Cerebellar cortex (tissue), 1 donor: ENCODE measurements around the gene ALX4.

Experiments used
- DNase-seq: peaks from one replicate; pipeline ENCODE4 v3.0.0-alpha.2; 2015; ENCODE audit warnings: low spot score

The ALX4 gene

DNA sequence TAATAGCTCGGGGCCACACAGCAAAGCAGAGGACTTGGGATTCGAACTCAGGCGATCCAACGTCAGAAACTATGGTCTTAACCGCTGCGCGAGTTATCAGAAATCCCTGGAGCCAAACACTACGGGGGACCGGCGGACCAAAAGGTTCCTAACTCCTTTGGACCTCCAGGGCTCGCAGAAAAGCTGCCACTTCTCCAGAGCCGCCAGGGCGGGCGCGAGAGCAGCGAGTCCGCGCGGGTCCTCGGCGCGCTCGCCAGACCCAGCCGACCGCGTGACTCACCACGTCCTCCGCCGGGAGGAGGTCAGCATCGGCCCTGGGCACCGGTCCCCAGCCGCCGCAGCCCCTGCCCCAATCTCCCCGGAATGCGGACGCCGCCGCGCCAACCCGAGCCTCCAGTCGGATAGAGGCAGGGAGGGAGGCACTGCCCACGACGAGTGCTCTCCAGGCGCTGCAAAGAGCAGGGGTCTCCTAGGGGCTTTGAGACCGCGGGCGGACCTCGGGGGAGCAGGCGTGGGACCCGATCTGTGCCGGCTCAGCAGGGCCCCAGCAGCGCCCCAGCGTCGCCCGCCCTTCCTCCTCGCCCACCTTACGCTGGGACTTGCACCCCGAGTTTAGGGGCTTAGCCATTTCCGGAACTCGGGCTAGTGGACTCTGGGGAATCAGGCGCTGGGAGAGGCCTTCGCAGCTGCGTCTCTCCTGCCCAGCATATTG is 6.2 kb upstream of the ALX4 start:
- DNase-seq, result no peak

DNA sequence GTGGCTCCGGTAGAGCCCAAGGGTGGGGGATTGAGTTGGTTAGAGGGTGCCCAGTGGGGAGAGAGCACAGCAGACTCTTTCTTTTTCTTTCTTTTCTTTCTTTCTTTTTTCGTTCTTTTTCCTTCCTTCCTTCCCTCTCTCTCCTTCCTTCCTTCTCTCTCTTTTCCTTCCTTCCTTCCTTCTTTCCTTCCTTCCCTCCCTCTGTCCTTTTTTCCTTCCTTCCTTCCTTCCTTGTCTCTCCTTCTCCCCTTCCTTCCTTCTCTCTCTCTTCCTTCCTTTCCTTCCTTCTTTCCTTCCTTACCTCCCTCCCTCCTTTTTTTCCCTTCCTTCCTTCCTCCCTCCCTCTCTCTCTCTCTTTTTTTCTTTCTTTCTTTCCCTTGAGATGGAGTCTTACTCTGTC is 4.8 kb upstream of the ALX4 start:
- no peak for DNase-seq

- no peak for DNase-seq
Measured at GRCh38 chr11:44313761-44314489, 4.0 kb upstream of the ALX4 start.

DNA sequence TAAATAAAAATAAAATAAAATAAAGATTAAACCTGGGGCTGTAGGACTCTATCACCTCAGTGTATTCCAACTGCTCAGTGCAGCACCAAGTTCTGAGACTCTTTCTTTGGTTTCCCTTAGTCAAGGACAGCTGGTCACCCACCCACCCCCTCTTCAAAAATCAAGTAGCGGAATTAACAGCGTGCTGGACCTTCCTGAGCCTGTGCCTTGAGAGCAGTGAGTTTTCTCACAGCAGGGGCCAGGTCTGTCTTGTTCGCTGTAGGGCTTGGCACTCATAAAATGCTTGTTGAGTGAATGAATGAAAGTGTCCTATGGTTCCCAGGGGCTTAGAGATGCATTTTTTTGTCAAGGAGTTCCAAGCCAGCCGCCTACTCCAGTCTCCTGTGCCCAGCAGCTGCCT is 2.9 kb upstream of the ALX4 start:
- DNase-seq, result no peak

DNA sequence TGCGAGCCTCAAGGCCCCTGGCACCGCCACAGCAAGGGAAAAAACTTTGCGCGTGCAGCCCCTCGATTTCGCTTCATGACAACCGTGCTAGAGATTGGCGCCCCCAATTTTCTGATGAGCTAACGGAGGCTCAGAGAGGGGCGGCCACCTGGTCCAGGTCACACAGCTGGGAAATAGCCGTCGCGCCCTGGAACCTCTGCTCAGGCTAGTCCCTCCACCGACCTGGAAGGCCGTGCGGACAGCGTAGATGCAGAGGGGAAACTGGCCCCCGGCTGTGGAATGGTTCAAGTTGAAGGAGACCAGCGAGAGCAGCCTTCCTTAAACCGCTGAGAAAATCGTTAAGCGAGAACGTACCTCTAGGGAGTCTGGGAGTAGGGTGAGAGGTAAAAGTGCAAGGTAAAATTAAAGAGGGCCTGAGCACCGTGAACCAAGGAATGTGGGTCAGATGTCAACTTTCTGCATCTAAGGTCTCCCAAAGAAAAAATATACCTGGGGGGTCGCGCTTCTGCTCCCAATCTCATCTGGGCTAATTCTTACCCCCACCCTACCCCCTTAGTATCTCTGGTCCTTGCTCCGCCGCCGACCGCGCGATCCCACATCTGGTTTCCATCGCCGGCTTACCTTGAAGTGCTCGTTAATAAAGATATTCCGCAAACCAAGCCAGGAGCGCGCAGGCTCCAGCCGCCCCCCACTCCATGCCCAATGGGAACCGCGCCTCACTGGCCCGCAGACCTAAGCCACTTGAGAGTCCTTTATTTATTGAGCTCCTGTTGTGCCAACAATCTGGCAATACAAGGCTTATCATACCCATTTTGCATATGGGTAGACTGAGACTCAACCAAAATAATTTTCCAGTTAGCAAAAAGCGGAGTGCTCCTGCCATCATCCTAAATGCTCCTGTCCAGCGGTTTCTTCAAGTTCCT is 1.7 kb upstream of the ALX4 start:
- DNase-seq, result no peak

DNA sequence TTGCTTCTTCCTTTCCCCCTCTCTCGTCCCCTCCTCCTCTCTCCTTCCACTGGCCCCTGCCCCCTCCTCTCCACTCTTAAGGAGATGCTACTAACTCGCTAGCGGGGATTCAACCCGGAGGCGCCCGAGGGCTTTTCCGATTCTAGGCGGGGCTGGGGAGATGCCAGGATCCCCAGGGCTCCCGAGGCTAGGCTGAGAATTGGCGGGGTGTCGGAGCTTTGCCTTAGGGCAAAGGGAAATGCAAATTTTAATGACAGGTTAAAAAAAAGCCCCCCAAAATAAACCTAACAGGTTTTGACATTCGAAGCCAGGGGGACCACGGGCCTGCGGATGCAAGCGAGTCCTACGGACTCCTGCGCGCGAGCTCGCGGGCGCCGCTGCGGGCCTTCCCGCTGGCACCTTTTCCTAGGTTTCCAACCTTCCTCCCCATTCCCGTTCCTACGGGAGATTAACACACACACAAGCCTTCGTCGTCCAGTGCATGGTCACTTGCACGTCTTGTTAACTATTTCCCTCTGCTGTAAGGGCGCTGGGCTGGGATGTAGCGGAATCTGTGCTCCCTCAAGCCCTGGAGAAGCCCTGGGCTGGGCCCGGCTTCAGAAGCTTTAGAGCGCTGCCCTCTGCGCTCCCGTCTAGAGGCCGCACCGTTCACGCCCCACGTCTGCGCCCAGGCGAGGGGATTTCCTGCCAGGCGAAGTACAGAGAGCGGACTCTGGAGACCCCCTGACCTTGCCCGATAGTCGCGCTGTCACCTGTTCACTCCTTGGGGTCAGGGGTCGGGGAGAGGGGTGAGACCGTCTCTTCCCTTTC is 729 bp upstream of the ALX4 start:
- peak; percentile 47 for DNase-seq

- peak; percentile 66 for DNase-seq
Measured at GRCh38 chr11:44310206-44310462, 195 bp upstream of the ALX4 start.

DNA sequence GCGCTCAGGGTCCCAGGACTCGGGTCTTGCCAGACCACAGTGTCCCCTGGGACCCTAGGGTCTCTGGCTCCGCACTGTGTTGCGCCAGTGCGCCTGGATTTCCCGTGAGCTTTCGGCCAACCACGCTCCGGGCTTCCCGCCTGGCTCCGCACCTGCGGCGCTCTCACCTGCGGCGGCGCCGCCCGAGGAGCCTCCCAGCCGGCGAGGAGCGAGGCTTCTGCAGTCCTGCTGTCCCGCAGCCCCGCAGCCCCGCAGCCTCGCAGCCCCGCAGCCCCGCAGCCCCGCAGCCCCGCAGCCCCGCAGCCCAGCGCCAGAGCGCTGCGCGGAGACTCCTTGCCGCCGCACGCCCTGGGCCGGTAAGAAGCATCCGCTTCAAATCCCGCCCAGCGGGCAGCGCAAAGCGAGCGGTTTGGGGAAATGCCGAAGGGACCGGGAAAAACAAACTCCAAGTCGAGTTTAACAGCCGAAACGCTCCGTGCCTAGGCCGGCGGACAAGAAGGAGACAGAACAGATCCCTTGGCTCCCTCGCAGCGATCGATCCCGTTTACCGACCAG is 939 bp downstream of the ALX4 start:
- DNase-seq, result no peak

DNA sequence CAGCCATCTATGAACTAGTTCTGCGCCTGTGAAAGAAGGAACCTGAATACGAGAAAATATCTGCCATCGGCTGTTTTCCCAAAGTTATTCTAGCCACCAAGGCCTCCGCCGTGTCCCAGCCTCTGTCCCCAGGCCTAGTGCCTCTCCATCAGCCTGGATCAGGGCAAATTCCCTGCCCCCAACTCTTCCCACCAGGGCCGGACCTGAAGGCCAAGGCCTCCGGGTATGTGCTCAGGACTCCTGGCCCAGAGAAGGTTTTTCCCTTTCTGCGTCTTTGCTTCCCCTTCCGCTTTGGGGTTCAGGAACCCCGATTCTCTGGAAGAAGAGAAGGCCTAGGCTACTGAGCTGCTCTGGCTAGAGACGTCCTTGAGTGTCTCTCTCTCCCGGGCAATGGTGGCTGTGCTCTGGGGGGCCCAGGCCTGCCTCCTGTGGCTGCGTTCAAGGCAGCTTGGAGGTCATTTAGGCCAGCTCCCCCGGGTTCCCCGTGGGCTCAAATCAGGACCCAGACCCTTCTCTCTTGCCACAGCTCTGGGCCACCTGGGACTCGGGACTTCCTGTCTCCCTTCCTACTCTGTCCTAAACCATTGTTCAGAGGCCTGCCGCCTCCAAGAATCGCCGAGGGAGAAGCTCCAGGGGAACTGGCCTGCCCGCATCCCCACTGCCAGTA is 1.6 kb downstream of the ALX4 start:
- no peak for DNase-seq

- DNase-seq, result no peak
Measured at GRCh38 chr11:44307340-44308099, 2.4 kb downstream of the ALX4 start.

GRCh38 chr11:44306918-44307244 is 3.1 kb downstream of the ALX4 start:
- no peak for DNase-seq

GRCh38 chr11:44306052-44306917 is 3.7 kb downstream of the ALX4 start:
- DNase-seq, result no peak

DNA sequence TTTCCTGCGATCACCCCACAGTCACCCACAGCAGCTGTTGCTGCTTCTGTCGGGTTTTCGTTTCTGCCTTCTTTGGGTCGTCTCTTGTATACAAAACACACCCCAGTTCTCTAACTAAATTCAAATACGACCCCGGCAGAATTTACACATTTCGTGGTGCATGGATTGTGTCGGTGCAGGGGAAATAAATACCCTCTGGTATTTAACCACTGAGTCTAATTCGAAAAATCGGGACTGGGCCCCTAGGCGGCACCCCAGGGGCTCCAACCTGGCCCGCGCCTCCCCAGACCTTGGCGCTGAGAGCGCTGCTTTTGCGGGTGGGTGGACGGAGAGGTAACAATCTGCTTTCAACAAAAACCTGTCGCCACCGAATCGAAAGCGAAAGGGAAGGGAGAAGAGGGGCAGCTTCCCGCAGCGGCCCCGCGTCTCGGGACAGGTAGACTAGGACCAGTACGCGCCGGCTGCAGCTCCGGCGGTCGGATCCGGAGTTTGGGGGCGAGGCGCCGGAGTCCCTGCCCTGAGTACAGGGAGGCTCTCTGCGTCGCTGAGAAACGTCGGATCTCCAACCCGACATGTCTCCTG is 4.4 kb downstream of the ALX4 start:
- no peak for DNase-seq

DNA sequence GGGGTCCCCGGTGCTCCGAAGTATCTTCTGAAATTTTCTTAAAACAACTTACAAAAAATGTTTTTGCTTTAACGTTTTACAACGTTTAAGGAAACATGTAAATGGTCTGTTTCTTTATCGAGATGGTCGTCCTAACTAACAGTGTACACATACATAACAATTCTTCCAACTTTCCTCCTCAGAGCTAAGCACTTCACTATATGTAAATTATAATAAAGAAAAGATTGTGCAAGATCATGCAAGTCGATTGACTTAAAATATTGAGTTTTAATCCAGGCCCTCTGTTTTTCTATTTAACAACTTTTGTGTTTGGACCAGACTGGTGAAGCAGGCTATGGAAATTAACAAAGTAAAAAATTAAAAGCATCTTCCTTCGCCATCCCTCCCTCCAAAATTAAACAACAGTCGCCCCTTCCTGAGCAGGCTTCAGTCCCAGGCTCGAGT is 4.9 kb downstream of the ALX4 start:
- DNase-seq, result no peak

- no peak for DNase-seq
Measured at GRCh38 chr11:44304091-44305025, 5.6 kb downstream of the ALX4 start.

DNA sequence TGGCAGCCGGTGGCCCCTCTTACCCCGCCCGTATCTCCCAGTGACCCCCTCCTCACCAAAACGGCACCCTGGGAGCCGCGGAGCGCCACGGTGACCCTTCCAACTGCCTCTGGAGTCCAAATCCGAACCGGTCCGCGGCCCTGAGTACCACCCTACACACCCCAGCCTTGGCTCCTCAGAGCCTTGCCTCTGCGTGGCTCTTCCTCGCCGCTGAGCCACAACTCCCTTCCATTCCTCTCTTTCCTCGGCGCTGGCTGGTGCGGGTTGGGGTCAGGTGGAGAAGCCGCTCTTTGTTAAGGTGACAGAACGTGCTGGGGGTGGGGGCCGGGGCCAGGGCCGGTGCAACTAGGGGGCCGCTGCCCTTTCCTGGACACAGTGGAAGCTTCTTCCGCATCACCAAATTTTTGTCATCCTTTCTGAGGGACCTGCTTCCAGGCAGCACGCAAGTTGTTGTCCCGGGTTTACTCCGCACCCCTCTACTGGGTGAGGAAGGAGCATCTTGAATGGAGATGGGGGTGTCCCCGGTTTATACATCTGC is 6.5 kb downstream of the ALX4 start:
- DNase-seq, result no peak

DNA sequence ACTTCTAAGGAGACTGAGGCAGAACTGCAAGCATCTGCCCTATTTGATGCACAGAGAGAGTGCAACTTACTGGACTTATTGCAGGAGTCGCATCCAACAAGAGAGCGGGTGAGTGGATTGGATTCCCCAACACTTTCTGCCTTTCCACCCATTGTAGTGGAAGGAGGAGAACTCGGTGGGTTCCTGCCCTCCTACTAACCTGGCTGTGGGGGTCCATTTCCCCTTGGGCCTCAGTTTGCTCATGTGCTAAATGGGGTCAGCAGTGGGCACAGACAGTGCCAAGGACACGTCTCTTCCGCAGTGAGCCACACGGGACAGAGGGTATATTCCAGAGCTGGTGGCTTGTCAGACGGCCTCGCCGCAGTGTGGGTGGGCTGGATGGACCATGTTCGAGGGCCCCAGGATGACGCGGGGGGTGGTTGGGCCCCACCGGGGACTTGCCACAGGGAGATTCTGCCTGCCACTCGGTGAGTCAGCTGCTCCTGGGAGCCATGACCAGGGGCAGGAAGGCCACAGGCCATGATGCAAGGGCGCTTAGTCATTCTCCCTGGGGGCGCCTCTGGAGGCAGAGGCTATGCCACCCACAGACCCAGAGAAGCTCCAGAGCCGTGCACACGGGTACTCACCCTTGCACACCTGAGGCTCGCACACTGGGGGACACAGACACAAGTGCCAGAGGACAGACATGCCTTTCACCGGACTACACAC is 8.2 kb downstream of the ALX4 start:
- DNase-seq, result no peak
